CD4-positive, alpha-beta T cell (primary cell): ENCODE data around the gene FBXL17. TPM values are rescaled to one million over a fixed set of nuclear protein-coding genes. Genes with fewer than 3 reads are reported as not detected.

Experiments used
- ATAC-seq: fragments of 200-7000 bp; cut with Tn5 transposase; one replicate; pipeline ENCODE4 v1.10.0; 2022; ENCODE audit warnings: mild to moderate bottlenecking; ENCODE audit not compliant: poor library complexity
- CTCF ChIA-PET: fragments of 350-600 bp; sonication (Branson Sonifier 250); formaldehyde crosslinking; loops from one replicate; lab custom pipeline; 2021; ENCODE audit warnings: antibody characterized with exemption, inconsistent platforms; lab: Charles Lee
- POLR2A ChIA-PET: fragments of 350-600 bp; sonication (Branson Sonifier 250); formaldehyde crosslinking; loops from one replicate; lab custom pipeline; 2021; ENCODE audit warnings: antibody characterized with exemption, inconsistent platforms; lab: Charles Lee
- DNase-seq, 14 experiments: peaks; one replicate each; pipeline ENCODE4 v3.0.0-alpha.2; 2013 to 2020; ENCODE audit warnings: mixed read lengths in 2 of 14
- H3K27ac ChIP-seq, 2 donors: one replicate each; pipeline versions ENCODE4 v1.5.1 to v1.7.0; 2013; ENCODE audit warnings: low read length in 2 of 2, low read depth in 1 of 2, mild to moderate bottlenecking in 1 of 2
- H3K27me3 ChIP-seq, 2 experiments: 1 replicate in 1 of 2; 2 replicates in 1 of 2; pipeline versions ENCODE4 v1.6.1 to v1.7.0; 2013; ENCODE audit warnings: low read length in 2 of 2, control low read depth in 1 of 2, mild to moderate bottlenecking in 1 of 2, moderate library complexity in 1 of 2; ENCODE audit not compliant: insufficient read depth in 2 of 2, control insufficient read depth in 1 of 2
- H3K36me3 ChIP-seq: one replicate; pipeline ENCODE4 v1.6.1; 2013; ENCODE audit warnings: low read length, control low read depth; ENCODE audit not compliant: insufficient read depth
- H3K4me1 ChIP-seq: one replicate; pipeline ENCODE4 v1.6.1; 2013; ENCODE audit warnings: low read length, control low read depth; ENCODE audit not compliant: insufficient read depth
- H3K4me3 ChIP-seq: one replicate; pipeline ENCODE4 v1.5.1; 2013; ENCODE audit warnings: mild to moderate bottlenecking, low read length, moderate library complexity
- H3K9me3 ChIP-seq, 2 experiments: 1 replicate in 1 of 2; 2 replicates in 1 of 2; pipeline versions ENCODE4 v1.6.1 to v1.7.0; 2013; ENCODE audit warnings: low read length in 2 of 2, mild to moderate bottlenecking in 2 of 2, control low read depth in 1 of 2, moderate library complexity in 1 of 2; ENCODE audit not compliant: control insufficient read depth in 1 of 2, insufficient read depth in 1 of 2
- H3K27ac Mint-ChIP-seq: one replicate; pipeline ENCODE4 v1.8.0; 2020; ENCODE audit warnings: mixed read lengths
- H3K27me3 Mint-ChIP-seq: one replicate; pipeline ENCODE4 v1.8.0; 2021; ENCODE audit warnings: mixed read lengths
- H3K36me3 Mint-ChIP-seq: one replicate; pipeline ENCODE4 v1.8.0; 2021; ENCODE audit warnings: low read depth, mixed read lengths
- H3K4me1 Mint-ChIP-seq: one replicate; pipeline ENCODE4 v1.8.0; 2021; ENCODE audit warnings: low read depth, mixed read lengths
- H3K4me3 Mint-ChIP-seq: one replicate; pipeline ENCODE4 v1.8.0; 2020; ENCODE audit warnings: mild to moderate bottlenecking, mixed read lengths
- H3K9me3 Mint-ChIP-seq: one replicate; pipeline ENCODE4 v1.8.0; 2020; ENCODE audit warnings: mixed read lengths
- CTCF ChIP-seq: fragments of 200-600 bp; IDR thresholded peaks from one replicate; pipeline ENCODE4 v1.8.0; 2022; ENCODE audit warnings: antibody characterized with exemption, mild to moderate bottlenecking
- intact Hi-C, 2 experiments: fragments of 100-400 bp; cut with DNase I in 1 of 2; cut with micrococcal nuclease in 1 of 2; formaldehyde crosslinking; loops; one replicate each; pipeline versions ENCODE4 v1.15.1 to v1.9.0; 2023 to 2025; cut with DNase I, micrococcal nuclease
- total RNA-seq, 174 experiments: library from RNA in 2 of 174; stranded (reverse) in 2 of 174; gene quantifications; one replicate each; pipeline ENCODE4 v1.2.3 and lab custom pipeline; 2021 to 2026

FBXL17 gene
- total RNA-seq, 2 experiments from 2014 or later = 17.9 to 21.1 TPM

GRCh38 chr5:108064302-108064701 lies 317.6 kb downstream of the FBXL17 start:
- Histone ChIP-seq H3K27ac (no peak overlapping the region), H3K4me3 (no peak overlapping the region), H3K4me1 (no peaks in the 10 kb centered on the region), H3K36me3 (no peaks in the 10 kb centered on the region), H3K9me3 (no peaks in the 10 kb centered on the region), H3K27me3 (no peaks in the 10 kb centered on the region)
- H3K36me3 Mint-ChIP-seq = no peaks in the 10 kb centered on the region
- no peak for TF ChIP-seq CTCF
- H3K27ac Mint-ChIP-seq = no peak overlapping the region
- POLR2A ChIA-PET = interaction anchor here (1.0 kb wide), 1 partner anchor 9 kb away, joined by 3 read pairs; no protein-coding TSS in a partner anchor
- no peaks in the 10 kb centered on the region for H3K27me3 Mint-ChIP-seq
- intact Hi-C loops = no loop called here
- H3K9me3 Mint-ChIP-seq = no peaks in the 10 kb centered on the region
- ATAC-seq (no peak), DNase-seq (no peak)
- H3K4me3 Mint-ChIP-seq = no peak overlapping the region
- peaks cover under 1% of the 10 kb centered on the region for H3K4me1 Mint-ChIP-seq
- CTCF ChIA-PET = no interaction called here

GRCh38 chr5:108061941-108062340 lies 320.0 kb downstream of the FBXL17 start:
- H3K27ac Mint-ChIP-seq = no peak overlapping the region
- CTCF ChIA-PET = no interaction called here
- H3K9me3 ChIP-seq = no peaks in the 10 kb centered on the region

GRCh38 chr5:108060340-108060739 lies 321.6 kb downstream of the FBXL17 start:
- POLR2A ChIA-PET = no interaction called here
- Histone ChIP-seq H3K9me3 (peaks cover 0 to 1% of the 10 kb centered on the region in 2 experiments), H3K36me3 (no peaks in the 10 kb centered on the region), H3K27me3 (no peaks in the 10 kb centered on the region), H3K4me3 (no peak overlapping the region), H3K27ac (no peak overlapping the region), H3K4me1 (no peaks in the 10 kb centered on the region)
- H3K4me3 Mint-ChIP-seq = no peak overlapping the region
- H3K9me3 Mint-ChIP-seq = peaks cover 3% of the 10 kb centered on the region
- intact Hi-C loops = no loop called here
- no peaks in the 10 kb centered on the region for H3K4me1 Mint-ChIP-seq
- peaks cover 10% of the 10 kb centered on the region for H3K36me3 Mint-ChIP-seq
- TF ChIP-seq CTCF = no peak
- DNase-seq (no peak), ATAC-seq (no peak)
- no peak overlapping the region for H3K27ac Mint-ChIP-seq
- CTCF ChIA-PET = no interaction called here
- H3K27me3 Mint-ChIP-seq = no peaks in the 10 kb centered on the region

More at GRCh38 chr5:108061941-108062340, 320.0 kb downstream of the FBXL17 start:
- Histone ChIP-seq H3K4me1 (no peaks in the 10 kb centered on the region), H3K36me3 (no peaks in the 10 kb centered on the region), H3K4me3 (no peak overlapping the region), H3K27ac (no peak overlapping the region), H3K27me3 (no peaks in the 10 kb centered on the region)
- Mint-ChIP-seq H3K4me3 (no peak overlapping the region), H3K4me1 (no peaks in the 10 kb centered on the region), H3K27me3 (no peaks in the 10 kb centered on the region), H3K9me3 (no peaks in the 10 kb centered on the region), H3K36me3 (no peaks in the 10 kb centered on the region)
- TF ChIP-seq CTCF = no peak
- ATAC-seq (no peak), DNase-seq (no peak)
- intact Hi-C loops = no loop called here
- POLR2A ChIA-PET = no interaction called here
